Measurements from ENCODE around the gene ELMOD1. TPM values are rescaled to one million over a fixed set of nuclear protein-coding genes. Genes with fewer than 3 reads are reported as not detected.

ELMOD1 gene
- total and polyA plus RNA-seq, 2 donors from 2014 or later: 0.47 to 2.6 TPM

DNA sequence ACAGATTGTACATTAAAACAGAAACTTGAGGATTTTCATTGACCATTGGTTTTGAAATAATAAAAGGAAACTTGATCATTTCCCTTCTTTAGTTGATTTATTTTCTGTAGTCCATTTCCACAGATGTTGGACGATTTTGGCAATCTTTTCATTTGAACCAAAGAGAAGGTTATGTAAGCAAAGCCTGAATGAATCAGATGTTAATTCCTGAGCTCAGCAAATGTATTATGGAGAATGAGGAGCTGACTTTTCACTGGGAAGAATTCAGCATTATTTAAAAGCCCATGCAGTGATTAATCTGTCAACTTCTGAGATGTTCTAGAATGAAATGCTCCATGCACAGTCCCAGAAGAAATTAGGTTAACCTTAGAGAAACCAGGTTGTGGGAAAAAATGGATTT is 29.0 kb downstream of the ELMOD1 start:
- intact Hi-C loops (cut with DNase I): no loop called here
- Histone ChIP-seq H3K4me3 (ENCODE audit: low read length in 3 of 3) (no peak overlapping the region), H3K27me3 (ENCODE audit: control insufficient read depth, insufficient read depth, low read length) (no peaks in the 10 kb centered on the region), H3K9me3 (ENCODE audit: control insufficient read depth in 2 of 3, insufficient read depth in 1 of 3, low read length in 3 of 3) (no peaks in the 10 kb centered on the region), H3K36me3 (ENCODE audit: control insufficient read depth in 2 of 3, insufficient read depth in 3 of 3, low read length in 3 of 3) (no peaks in the 10 kb centered on the region), H3K4me1 (ENCODE audit: control insufficient read depth in 2 of 3, insufficient read depth in 2 of 3, low read depth in 1 of 3, low read length in 3 of 3) (no peaks in the 10 kb centered on the region), H3K27ac (ENCODE audit: low read depth in 2 of 2, low read length in 2 of 2) (no peak overlapping the region), H3K9ac (ENCODE audit: low read length in 3 of 3) (no peak overlapping the region)
- TF ChIP-seq, protein P1, sequence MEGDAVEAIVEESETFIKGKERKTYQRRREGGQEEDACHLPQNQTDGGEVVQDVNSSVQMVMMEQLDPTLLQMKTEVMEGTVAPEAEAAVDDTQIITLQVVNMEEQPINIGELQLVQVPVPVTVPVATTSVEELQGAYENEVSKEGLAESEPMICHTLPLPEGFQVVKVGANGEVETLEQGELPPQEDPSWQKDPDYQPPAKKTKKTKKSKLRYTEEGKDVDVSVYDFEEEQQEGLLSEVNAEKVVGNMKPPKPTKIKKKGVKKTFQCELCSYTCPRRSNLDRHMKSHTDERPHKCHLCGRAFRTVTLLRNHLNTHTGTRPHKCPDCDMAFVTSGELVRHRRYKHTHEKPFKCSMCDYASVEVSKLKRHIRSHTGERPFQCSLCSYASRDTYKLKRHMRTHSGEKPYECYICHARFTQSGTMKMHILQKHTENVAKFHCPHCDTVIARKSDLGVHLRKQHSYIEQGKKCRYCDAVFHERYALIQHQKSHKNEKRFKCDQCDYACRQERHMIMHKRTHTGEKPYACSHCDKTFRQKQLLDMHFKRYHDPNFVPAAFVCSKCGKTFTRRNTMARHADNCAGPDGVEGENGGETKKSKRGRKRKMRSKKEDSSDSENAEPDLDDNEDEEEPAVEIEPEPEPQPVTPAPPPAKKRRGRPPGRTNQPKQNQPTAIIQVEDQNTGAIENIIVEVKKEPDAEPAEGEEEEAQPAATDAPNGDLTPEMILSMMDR (IDR thresholded peaks at IDR 0.05; ENCODE audit: borderline replicate concordance, extremely low read depth, insufficient read depth): no peak
- FAIRE-seq (no peak), DNase-seq (no peak)

DNA sequence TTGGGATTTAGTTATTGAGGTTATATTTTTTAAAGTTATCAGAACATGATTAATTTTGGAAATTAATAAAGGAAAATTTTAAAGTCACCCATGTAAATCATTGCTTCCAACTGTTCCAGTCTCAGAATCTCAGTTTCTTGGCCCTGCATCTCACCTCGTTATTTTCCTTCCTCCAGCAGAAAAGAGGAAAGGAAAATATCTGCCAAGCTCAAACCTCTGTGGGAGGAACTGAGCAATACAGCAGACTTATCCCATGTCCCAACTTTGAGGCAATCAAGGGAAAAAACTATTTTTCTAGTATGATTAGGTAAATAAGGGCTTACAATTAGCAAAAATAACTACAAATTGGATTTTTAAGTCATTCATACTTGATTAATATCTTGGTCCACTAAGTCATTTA is 30.1 kb downstream of the ELMOD1 start:
- Histone ChIP-seq H3K27me3 (ENCODE audit: control insufficient read depth, insufficient read depth, low read length) (no peaks in the 10 kb centered on the region), H3K9ac (ENCODE audit: low read length in 3 of 3) (no peak overlapping the region), H3K4me1 (ENCODE audit: control insufficient read depth in 2 of 3, insufficient read depth in 2 of 3, low read depth in 1 of 3, low read length in 3 of 3) (no peaks in the 10 kb centered on the region), H3K9me3 (ENCODE audit: control insufficient read depth in 2 of 3, insufficient read depth in 1 of 3, low read length in 3 of 3) (no peaks in the 10 kb centered on the region), H3K36me3 (ENCODE audit: control insufficient read depth in 2 of 3, insufficient read depth in 3 of 3, low read length in 3 of 3) (no peaks in the 10 kb centered on the region), H3K27ac (ENCODE audit: low read depth in 2 of 2, low read length in 2 of 2) (no peak overlapping the region), H3K4me3 (ENCODE audit: low read length in 3 of 3) (no peak overlapping the region)
- DNase-seq (no peak), FAIRE-seq (no peak)
- TF ChIP-seq, protein P1 (IDR thresholded peaks at IDR 0.05; ENCODE audit: borderline replicate concordance, extremely low read depth, insufficient read depth): no peak
- intact Hi-C loops (cut with DNase I): no loop called here

GRCh38 chr11:107623183-107623582 is 32.2 kb downstream of the ELMOD1 start:
- FAIRE-seq (no peak), DNase-seq (no peak)
- Histone ChIP-seq H3K4me1 (ENCODE audit: control insufficient read depth in 2 of 3, insufficient read depth in 2 of 3, low read depth in 1 of 3, low read length in 3 of 3) (no peaks in the 10 kb centered on the region), H3K27me3 (ENCODE audit: control insufficient read depth, insufficient read depth, low read length) (no peaks in the 10 kb centered on the region), H3K4me3 (ENCODE audit: low read length in 3 of 3) (no peak overlapping the region), H3K9ac (ENCODE audit: low read length in 3 of 3) (no peak overlapping the region), H3K27ac (ENCODE audit: low read depth in 2 of 2, low read length in 2 of 2) (no peak overlapping the region), H3K36me3 (ENCODE audit: control insufficient read depth in 2 of 3, insufficient read depth in 3 of 3, low read length in 3 of 3) (no peaks in the 10 kb centered on the region), H3K9me3 (ENCODE audit: control insufficient read depth in 2 of 3, insufficient read depth in 1 of 3, low read length in 3 of 3) (no peaks in the 10 kb centered on the region)
- TF ChIP-seq, protein P1 (IDR thresholded peaks at IDR 0.05; ENCODE audit: borderline replicate concordance, extremely low read depth, insufficient read depth): no peak
- intact Hi-C loops (cut with DNase I): no loop called here

DNA sequence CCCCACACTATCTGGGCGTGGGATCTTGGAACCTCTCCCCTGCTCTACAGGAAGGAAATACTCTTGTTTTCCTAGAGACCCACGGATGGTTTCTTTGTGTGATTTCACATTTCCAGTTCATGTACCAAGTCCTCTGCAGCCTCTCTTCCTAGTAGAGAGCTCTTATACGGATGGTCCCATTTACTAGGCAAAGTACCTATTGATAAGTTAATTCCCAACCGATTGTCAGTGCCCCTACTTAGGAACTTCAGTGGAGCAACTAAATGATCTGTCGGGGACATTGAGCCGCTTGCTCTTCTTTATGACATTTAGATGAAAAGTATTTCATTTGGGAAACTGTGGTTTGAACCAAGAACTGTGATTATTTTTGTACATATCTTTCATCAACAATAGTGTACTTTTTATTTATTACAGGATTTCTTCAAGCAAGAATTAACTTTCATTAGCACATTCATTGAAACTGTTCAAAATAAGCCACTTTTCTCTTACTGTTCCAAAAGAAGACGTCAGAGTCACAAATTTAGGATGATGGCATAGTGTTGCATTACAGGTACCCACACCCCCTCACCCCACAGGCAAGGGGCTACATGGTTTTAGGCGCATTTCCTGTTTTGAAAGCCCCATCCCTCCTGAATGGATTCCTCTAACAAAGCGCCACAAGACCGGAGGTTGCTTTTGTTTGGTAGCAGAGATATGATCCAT is 34.2 kb downstream of the ELMOD1 start:
- Histone ChIP-seq H3K36me3 (ENCODE audit: control insufficient read depth in 2 of 3, insufficient read depth in 3 of 3, low read length in 3 of 3) (no peaks in the 10 kb centered on the region), H3K4me3 (ENCODE audit: low read length in 3 of 3) (no peak overlapping the region), H3K27ac (ENCODE audit: low read depth in 2 of 2, low read length in 2 of 2) (no peak overlapping the region), H3K9ac (ENCODE audit: low read length in 3 of 3) (no peak overlapping the region), H3K27me3 (ENCODE audit: control insufficient read depth, insufficient read depth, low read length) (no peaks in the 10 kb centered on the region), H3K9me3 (ENCODE audit: control insufficient read depth in 2 of 3, insufficient read depth in 1 of 3, low read length in 3 of 3) (no peaks in the 10 kb centered on the region), H3K4me1 (ENCODE audit: control insufficient read depth in 2 of 3, insufficient read depth in 2 of 3, low read depth in 1 of 3, low read length in 3 of 3) (no peaks in the 10 kb centered on the region)
- no peak for FAIRE-seq
- DNase-seq: no peak
- TF ChIP-seq, protein P1 (IDR thresholded peaks at IDR 0.05; ENCODE audit: borderline replicate concordance, extremely low read depth, insufficient read depth): no peak
- intact Hi-C loops (cut with DNase I): no loop called here

Measured in kidney (tissue), 14 donors.